GM20000 (cell line): ENCODE results near the gene DLD.
"Not testable (repeated sequence)": the region's sequence is repeated elsewhere in the genome, so short reads cannot be mapped to it uniquely, and the experiment has no call there.

Source experiments
- DNase-seq: peaks from one replicate; pipeline ENCODE4 v3.0.0; 2012; ENCODE audit warnings: low spot score
- TF ChIP-seq, protein P1 (sequence below): IDR thresholded peaks from 2 replicates; pipeline ENCODE4 v1.5.1; 2012; ENCODE audit warnings: mild to moderate bottlenecking, control low read depth; ENCODE audit errors: extremely low read depth, missing control alignments

DLD gene

DNA sequence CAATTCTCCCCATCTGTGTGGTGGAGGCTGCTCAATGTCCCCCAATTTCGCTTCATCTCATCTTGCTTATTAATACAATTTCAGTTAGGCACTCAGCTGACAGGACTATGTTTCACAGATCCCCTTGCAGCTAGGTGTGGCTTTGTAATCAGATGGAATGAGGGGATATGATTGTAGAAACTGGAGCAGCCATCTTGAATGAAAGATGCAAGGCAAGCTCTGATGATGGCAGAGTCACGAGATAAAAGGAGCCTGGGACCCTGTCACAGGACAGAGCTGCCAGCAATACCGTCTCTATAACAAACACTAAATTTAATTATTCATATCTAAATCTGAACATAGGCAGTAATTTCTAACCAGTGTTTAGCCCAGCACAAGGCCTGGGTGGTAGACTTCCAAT lies 991 bp upstream of the DLD start:
- TF ChIP-seq, protein P1, sequence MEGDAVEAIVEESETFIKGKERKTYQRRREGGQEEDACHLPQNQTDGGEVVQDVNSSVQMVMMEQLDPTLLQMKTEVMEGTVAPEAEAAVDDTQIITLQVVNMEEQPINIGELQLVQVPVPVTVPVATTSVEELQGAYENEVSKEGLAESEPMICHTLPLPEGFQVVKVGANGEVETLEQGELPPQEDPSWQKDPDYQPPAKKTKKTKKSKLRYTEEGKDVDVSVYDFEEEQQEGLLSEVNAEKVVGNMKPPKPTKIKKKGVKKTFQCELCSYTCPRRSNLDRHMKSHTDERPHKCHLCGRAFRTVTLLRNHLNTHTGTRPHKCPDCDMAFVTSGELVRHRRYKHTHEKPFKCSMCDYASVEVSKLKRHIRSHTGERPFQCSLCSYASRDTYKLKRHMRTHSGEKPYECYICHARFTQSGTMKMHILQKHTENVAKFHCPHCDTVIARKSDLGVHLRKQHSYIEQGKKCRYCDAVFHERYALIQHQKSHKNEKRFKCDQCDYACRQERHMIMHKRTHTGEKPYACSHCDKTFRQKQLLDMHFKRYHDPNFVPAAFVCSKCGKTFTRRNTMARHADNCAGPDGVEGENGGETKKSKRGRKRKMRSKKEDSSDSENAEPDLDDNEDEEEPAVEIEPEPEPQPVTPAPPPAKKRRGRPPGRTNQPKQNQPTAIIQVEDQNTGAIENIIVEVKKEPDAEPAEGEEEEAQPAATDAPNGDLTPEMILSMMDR = no peak

DNA sequence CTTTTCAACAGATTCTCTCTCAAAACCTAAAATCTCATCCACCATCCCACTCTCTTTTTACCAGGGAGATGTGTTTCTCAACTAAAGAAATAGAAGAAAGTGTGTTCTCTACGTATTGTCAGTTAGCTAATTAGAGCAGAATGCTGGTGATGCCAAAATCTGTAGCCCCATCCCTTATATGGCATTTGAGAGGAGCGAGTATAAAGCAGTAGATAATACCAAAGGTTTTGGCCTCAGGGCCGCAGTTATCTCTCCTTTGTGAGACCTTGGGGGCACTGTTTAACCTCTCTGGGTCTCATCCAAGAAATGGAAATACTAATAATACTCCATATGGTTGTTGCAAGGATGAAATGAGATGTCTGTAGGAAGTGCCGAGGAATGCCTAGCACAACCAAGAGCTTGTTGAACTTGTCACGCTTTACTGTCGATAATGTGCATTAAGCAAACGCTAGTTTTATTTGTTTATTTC lies 456 bp upstream of the DLD start:
- TF ChIP-seq, protein P1 = no peak
- peak; percentile 42 for DNase-seq

More for the DNA sequence above, 991 bp upstream of the DLD start:
- DNase-seq = no peak

DNA sequence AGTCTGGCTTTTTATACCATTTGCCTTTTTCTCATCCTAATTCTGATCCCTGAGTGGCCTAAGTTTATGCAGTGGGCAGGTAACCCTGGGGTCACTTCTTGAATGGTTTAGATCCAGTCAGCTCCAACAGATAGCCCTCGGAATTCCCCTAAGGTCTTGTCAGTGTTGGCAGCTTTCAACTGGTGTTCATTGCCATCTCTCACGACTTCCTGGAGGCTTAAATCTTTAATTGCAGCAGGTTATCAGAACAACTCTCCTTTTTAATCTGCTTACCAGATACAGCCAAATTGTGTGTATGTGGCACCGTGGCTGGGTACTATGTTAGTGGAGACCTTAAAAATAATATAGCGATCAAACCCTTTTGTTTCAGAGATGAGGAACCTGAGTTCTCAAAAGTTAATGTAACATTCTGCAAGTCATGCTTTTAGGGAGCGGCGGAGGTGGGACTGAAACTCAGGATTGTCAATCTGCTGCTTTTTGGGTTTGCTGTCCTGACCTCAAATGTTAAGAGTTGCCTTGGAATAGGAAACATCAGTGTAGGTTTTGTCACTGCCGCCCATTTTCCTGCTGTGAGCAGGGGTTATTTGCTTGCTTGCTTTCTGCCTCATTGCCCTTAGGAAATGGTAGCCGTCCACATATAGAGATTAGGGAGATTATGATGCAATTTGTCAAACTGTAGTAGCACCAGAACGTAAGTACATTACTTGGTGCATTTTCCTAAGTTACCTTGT lies 818 bp downstream of the DLD start:
- TF ChIP-seq, protein P1 = no peak
- no peak for DNase-seq

DNA sequence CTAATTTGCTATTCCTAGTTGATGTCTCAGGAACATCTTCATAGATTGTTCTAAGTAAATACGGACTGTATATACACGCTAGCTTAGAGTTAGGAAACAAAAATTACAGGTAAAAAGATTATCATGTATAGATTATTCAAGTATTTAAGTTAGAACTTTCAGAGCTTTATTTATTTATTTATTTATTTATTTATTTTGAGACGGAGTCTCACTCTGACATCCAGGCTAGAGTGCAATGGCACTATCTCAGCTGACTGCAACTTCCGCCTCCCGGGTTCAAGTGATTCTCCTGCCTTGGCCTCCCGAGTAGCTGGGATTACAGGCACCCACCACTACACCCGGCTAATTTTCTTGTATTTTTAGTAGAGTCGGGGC lies 1.4 kb downstream of the DLD start:
- not testable (repeated sequence) for DNase-seq

DNA sequence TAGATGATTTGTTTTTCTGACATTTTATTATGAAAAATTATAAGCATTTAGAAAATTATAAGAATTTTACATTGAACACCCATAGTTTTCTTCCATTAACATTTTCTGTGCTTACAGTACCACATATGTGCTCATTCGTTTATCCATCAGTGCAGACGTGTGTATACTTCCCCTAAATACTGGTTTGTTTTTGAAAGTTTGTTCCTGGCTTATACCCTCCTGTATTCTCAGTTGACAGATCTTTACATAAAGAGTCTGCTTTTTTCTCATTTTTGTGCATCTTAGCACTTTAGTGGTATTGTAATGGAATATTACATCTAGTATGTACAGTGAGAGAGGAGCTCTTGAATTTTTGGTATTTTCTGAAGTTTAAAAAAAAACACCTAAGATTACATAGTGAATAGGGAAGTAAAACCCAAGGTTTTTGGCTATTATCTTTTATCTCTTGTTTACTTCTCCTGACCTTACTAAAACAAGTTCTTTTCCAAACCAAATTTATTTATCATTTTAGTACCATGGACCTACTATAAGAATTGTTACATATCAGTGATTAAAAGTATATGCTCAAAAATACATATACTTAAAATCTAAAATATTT lies 8.1 kb downstream of the DLD start:
- no peak for DNase-seq
- TF ChIP-seq, protein P1 = no peak

DNA sequence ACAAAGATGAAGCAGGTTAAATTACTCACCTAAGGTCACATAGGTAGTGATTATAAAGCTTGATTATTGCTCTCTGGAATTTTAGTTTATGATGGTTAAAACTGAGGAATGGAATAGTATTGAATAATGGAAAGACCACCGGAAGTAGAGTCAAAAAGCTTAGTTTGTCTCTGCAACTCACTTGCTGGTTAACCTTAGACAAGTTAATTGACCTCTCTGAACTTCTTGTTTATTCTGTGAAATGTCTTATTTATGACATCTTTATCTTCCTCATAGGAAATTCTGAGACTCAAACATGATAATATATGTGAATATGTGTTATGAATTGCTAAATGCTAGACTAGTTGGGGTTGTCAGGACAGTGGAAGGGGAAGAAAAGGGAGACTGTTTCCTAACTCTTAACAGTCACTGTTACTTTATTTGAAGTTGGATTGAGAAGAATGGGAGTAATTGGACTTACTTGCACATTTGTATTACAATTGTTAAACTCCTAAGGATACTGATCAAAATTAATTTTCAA lies 9.6 kb downstream of the DLD start:
- DNase-seq = no peak
- TF ChIP-seq, protein P1 = no peak

DNA sequence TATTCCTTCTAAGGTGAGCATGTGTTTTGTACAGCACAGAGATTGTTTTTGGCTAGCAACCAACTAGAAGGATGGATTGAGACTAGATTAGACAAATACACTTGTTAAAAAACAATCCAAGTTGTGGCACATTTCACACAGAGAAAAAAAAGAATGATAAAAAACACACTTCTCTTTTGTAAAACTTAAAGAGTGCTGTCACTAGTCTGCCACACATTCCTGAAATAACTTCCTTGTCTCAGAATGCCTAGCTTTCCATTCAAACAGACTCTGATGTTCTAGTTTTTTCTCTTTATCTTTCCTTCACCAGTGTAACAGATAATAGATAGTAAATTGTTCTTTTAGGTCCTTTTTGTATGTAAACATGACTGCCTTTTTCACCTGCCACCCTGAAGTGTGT lies 11.4 kb downstream of the DLD start:
- TF ChIP-seq, protein P1 = no peak
- no peak for DNase-seq
